Breast epithelium (tissue), 4 donors: ENCODE measurements around the gene CATSPERZ. TPM values are rescaled to one million over a fixed set of nuclear protein-coding genes. Genes with fewer than 3 reads are reported as not detected.

ENCODE experiments used
- DNase-seq, 2 donors: peaks; one replicate each; pipeline ENCODE4 v3.0.0-alpha.2; 2019; ENCODE audit warnings: low spot score in 2 of 2
- H3K27ac ChIP-seq, 2 donors: fragments of 200-600 bp; sonication (generic) in 1 of 2; one replicate each; pipeline ENCODE4 v1.5.1; 2016 to 2019; ENCODE audit warnings: mild to moderate bottlenecking in 1 of 2
- H3K27me3 ChIP-seq, 2 donors: fragments of 200-600 bp; sonication (generic) in 1 of 2; one replicate each; pipeline versions ENCODE4 v1.5.1 to v1.6.0; 2017 to 2019; ENCODE audit warnings: control low read depth in 1 of 2, mild to moderate bottlenecking in 1 of 2
- H3K36me3 ChIP-seq: fragments of 200-600 bp; one replicate; pipeline ENCODE4 v1.5.1; 2019
- H3K4me1 ChIP-seq, 2 donors: fragments of 200-600 bp; sonication (generic); one replicate each; pipeline ENCODE4 v1.5.1; 2016 to 2019; ENCODE audit warnings: control low read depth in 1 of 2
- H3K4me3 ChIP-seq, 3 donors: fragments of 200-600 bp; sonication (generic); 1 replicate in 2 of 3; 2 replicates in 1 of 3; pipeline ENCODE4 v1.5.1; 2016 to 2019; ENCODE audit warnings: mild to moderate bottlenecking in 3 of 3, moderate library complexity in 2 of 3
- H3K9me3 ChIP-seq, 2 donors: fragments of 200-600 bp; sonication (generic) in 1 of 2; one replicate each; pipeline ENCODE4 v1.5.1; 2016 to 2019; ENCODE audit warnings: control low read depth in 1 of 2
- POLR2A ChIP-seq: fragments of 450-650 bp; IDR thresholded peaks from one replicate; pipeline ENCODE4 v1.6.1; 2016; ENCODE audit warnings: antibody characterized with exemption, mild to moderate bottlenecking, moderate library complexity
- POLR2AphosphoS5 ChIP-seq, 3 donors: sonication (generic); formaldehyde crosslinking; IDR thresholded peaks; one replicate each; pipeline ENCODE4 v1.6.1; 2017; ENCODE audit warnings: antibody characterized with exemption in 3 of 3
- intact Hi-C: fragments of 100-400 bp; cut with DNase I; formaldehyde crosslinking; loops from one replicate; pipeline ENCODE4 v1.15.1; 2023; ENCODE audit warnings: low total_unique reads
- total RNA-seq, 3 donors: library from RNA; depleted of rRNA; stranded (reverse); fragments of >200 nt; gene quantifications; one replicate each; pipeline ENCODE4 v1.1.0, GENCODE V29; 2016
- TF ChIP-seq, protein P1 (sequence below), 3 donors: fragments of 450-650 bp; IDR thresholded peaks; one replicate each; pipeline ENCODE4 v1.5.1; 2016 to 2017; ENCODE audit warnings: antibody characterized with exemption in 3 of 3, mild to moderate bottlenecking in 3 of 3, moderate library complexity in 3 of 3

The CATSPERZ gene
- total RNA-seq, 3 donors from 2014 or later, result 1.8 TPM; not detected in 2

GRCh38 chr11:64285885-64286800 is 14.0 kb upstream of the CATSPERZ start:
- intact Hi-C loops, result no loop called here

DNA sequence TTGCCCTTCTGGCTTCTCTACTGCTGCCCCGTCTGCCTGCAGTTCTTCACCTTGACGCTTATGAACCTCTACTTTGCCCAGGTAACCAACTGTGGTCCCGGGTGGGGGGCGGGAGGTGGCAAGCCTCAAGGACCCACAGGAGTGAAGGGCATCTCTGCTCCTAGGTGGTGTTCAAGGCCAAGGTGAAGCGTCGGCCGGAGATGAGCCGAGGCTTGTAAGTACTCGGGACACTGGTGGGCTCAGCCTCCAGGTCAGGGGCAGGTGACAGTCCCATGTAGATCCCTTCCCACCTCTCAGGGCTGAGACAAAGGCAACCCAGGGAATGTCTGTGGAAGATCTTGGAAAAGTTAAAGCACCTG is 13.4 kb upstream of the CATSPERZ start:
- H3K9me3 ChIP-seq, result no peaks in the 10 kb centered on the region
- peaks cover 9 to 27% of the 10 kb centered on the region in 2 donors for H3K4me1 ChIP-seq
- DNase-seq, result no peak
- peak overlapping the region in 1 of 2 donors; percentile 98 for H3K27ac ChIP-seq
- intact Hi-C loops, result no loop called here
- H3K27me3 ChIP-seq, result peaks cover 6 to 10% of the 10 kb centered on the region in 2 donors
- no peak overlapping the region for H3K4me3 ChIP-seq
- TF ChIP-seq POLR2A (no peak), POLR2AphosphoS5 (IDR thresholded peaks at IDR 0.05) (no peak)
- TF ChIP-seq, protein P1, sequence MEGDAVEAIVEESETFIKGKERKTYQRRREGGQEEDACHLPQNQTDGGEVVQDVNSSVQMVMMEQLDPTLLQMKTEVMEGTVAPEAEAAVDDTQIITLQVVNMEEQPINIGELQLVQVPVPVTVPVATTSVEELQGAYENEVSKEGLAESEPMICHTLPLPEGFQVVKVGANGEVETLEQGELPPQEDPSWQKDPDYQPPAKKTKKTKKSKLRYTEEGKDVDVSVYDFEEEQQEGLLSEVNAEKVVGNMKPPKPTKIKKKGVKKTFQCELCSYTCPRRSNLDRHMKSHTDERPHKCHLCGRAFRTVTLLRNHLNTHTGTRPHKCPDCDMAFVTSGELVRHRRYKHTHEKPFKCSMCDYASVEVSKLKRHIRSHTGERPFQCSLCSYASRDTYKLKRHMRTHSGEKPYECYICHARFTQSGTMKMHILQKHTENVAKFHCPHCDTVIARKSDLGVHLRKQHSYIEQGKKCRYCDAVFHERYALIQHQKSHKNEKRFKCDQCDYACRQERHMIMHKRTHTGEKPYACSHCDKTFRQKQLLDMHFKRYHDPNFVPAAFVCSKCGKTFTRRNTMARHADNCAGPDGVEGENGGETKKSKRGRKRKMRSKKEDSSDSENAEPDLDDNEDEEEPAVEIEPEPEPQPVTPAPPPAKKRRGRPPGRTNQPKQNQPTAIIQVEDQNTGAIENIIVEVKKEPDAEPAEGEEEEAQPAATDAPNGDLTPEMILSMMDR (IDR thresholded peaks at IDR 0.05), result no peak
- H3K36me3 ChIP-seq, result no peaks in the 10 kb centered on the region

More at GRCh38 chr11:64285885-64286800, 14.0 kb upstream of the CATSPERZ start:
- Histone ChIP-seq H3K27ac (peak overlapping the region; percentile 93 to 98), H3K36me3 (no peaks in the 10 kb centered on the region), H3K9me3 (no peaks in the 10 kb centered on the region), H3K4me3 (peak overlapping the region; percentile 84 to 91 (median 91)), H3K27me3 (peaks cover 0 to 4% of the 10 kb centered on the region in 2 donors), H3K4me1 (peaks cover 5 to 22% of the 10 kb centered on the region in 2 donors)
- peak in 1 of 2 donors; percentile 40 for DNase-seq
- TF ChIP-seq POLR2AphosphoS5 (IDR thresholded peaks at IDR 0.05), result no peak
- TF ChIP-seq, protein P1 (IDR thresholded peaks at IDR 0.05), result no peak
- TF ChIP-seq POLR2A, result no peak

GRCh38 chr11:64287676-64288352 is 12.3 kb upstream of the CATSPERZ start:
- Histone ChIP-seq H3K9me3 (no peaks in the 10 kb centered on the region), H3K4me1 (peaks cover 17 to 31% of the 10 kb centered on the region in 2 donors), H3K27me3 (peaks cover 8 to 21% of the 10 kb centered on the region in 2 donors), H3K27ac (no peak overlapping the region), H3K36me3 (no peaks in the 10 kb centered on the region), H3K4me3 (no peak overlapping the region)
- intact Hi-C loops, result no loop called here
- no peak for DNase-seq
- no peak for TF ChIP-seq POLR2AphosphoS5 (IDR thresholded peaks at IDR 0.05)

DNA sequence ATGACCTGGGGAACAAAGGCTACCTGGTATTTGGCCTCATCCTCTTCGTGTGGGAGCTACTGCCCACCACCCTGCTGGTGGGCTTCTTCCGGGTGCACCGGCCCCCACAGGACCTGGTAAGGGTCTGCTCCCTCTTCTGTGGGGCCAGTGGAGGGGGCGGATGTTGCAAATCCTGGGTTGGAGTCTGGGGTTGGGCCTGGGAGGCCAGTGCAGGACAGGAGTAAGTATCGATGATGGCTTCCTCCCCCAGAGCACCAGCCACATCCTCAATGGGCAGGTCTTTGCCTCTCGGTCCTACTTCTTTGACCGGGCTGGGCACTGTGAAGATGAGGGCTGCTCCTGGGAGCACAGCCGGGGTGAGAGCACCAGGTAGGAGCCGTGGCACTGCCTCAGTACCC is 11.8 kb upstream of the CATSPERZ start:
- Histone ChIP-seq H3K4me1 (peaks cover 17 to 27% of the 10 kb centered on the region in 2 donors), H3K9me3 (no peaks in the 10 kb centered on the region), H3K36me3 (no peaks in the 10 kb centered on the region), H3K27me3 (peaks cover 8 to 26% of the 10 kb centered on the region in 2 donors), H3K27ac (no peak overlapping the region), H3K4me3 (no peak overlapping the region)
- DNase-seq, result no peak
- intact Hi-C loops, result no loop called here
- no peak for TF ChIP-seq POLR2A
- TF ChIP-seq POLR2AphosphoS5 (IDR thresholded peaks at IDR 0.05), result no peak
- TF ChIP-seq, protein P1 (IDR thresholded peaks at IDR 0.05), result no peak

GRCh38 chr11:64289002-64289564 is 11.1 kb upstream of the CATSPERZ start:
- H3K4me1 ChIP-seq, result peaks cover 16 to 19% of the 10 kb centered on the region in 2 donors
- intact Hi-C loops, result no loop called here
- TF ChIP-seq, protein P1 (IDR thresholded peaks at IDR 0.05), result no peak
- TF ChIP-seq POLR2AphosphoS5 (IDR thresholded peaks at IDR 0.05) (no peak), POLR2A (no peak)
- H3K4me3 ChIP-seq, result no peak overlapping the region
- H3K36me3 ChIP-seq, result no peaks in the 10 kb centered on the region
- peaks cover 8 to 26% of the 10 kb centered on the region in 2 donors for H3K27me3 ChIP-seq
- DNase-seq, result no peak
- H3K9me3 ChIP-seq, result no peaks in the 10 kb centered on the region
- H3K27ac ChIP-seq, result no peak overlapping the region
